Mucosa of stomach (tissue), 1 donor: ENCODE measurements around the gene PATJ.

Experiments
- H3K27me3 ChIP-seq: one replicate; pipeline ENCODE4 v1.7.0; 2013; ENCODE audit warnings: mild to moderate bottlenecking, low read length; ENCODE audit not compliant: control insufficient read depth, insufficient read depth
- H3K36me3 ChIP-seq: one replicate; pipeline ENCODE4 v1.7.0; 2013; ENCODE audit warnings: low read length; ENCODE audit not compliant: control insufficient read depth, insufficient read depth
- H3K4me1 ChIP-seq: one replicate; pipeline ENCODE4 v1.7.0; 2013; ENCODE audit warnings: mild to moderate bottlenecking, low read length; ENCODE audit not compliant: control insufficient read depth, insufficient read depth
- H3K4me3 ChIP-seq: one replicate; pipeline ENCODE4 v1.7.0; 2013; ENCODE audit warnings: low read length
- H3K9ac ChIP-seq: one replicate; pipeline ENCODE4 v1.7.0; 2013; ENCODE audit warnings: mild to moderate bottlenecking, low read length, moderate library complexity
- H3K9me3 ChIP-seq: one replicate; pipeline ENCODE4 v1.7.0; 2013; ENCODE audit warnings: mild to moderate bottlenecking, low read length, moderate library complexity; ENCODE audit not compliant: control insufficient read depth
- donor health status: Pancreatic carcinoma.

The PATJ gene

GRCh38 chr1:62113507-62113906, 371.2 kb downstream of the PATJ start:
- Histone ChIP-seq H3K4me1 (no peaks in the 10 kb centered on the region), H3K36me3 (no peaks in the 10 kb centered on the region), H3K9me3 (no peaks in the 10 kb centered on the region), H3K9ac (no peak overlapping the region), H3K4me3 (no peak overlapping the region), H3K27me3 (no peaks in the 10 kb centered on the region)

- H3K4me3 ChIP-seq = no peak overlapping the region
- H3K9me3 ChIP-seq = no peaks in the 10 kb centered on the region
- no peak overlapping the region for H3K9ac ChIP-seq
- H3K27me3 ChIP-seq = no peaks in the 10 kb centered on the region
- no peaks in the 10 kb centered on the region for H3K36me3 ChIP-seq
- H3K4me1 ChIP-seq = no peaks in the 10 kb centered on the region
These were observed 374.9 kb downstream of the PATJ start for GRCh38 chr1:62117018-62117750.

DNA sequence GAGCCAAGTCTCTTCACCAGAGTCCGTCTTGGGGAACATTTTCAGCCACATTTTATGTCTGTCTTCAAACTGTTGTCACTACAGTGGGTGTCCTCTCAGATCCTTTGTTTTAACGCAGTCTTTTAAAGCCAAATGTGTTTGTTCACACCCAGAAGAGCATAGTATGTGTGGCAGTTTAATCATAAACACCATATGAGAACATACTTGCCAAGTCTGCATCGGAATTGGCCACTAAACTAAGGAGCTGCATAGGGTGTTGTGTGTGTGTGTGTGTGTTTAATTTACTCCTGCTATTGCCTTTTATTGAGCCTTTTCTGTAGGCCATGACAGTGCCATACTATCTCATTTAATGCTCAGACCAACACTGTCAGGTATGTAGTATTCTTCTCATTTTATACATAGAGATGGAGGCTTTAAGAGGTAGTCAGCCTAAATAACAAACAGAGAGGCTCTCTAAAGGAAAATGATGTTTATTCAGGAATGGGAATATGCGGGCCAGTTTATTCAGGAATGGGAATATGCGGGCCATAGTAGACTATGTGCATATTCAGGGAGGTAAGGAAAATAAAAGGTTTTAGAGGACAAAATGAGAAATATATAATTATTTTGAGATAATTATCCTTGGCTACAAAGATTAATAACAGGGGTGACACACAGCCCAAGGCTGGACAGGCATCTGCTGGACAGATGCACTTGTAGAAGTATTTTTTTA, 384.5 kb downstream of the PATJ start:
- Histone ChIP-seq H3K27me3 (no peaks in the 10 kb centered on the region), H3K9me3 (no peaks in the 10 kb centered on the region), H3K9ac (no peak overlapping the region), H3K4me3 (no peak overlapping the region), H3K4me1 (no peaks in the 10 kb centered on the region), H3K36me3 (no peaks in the 10 kb centered on the region)

DNA sequence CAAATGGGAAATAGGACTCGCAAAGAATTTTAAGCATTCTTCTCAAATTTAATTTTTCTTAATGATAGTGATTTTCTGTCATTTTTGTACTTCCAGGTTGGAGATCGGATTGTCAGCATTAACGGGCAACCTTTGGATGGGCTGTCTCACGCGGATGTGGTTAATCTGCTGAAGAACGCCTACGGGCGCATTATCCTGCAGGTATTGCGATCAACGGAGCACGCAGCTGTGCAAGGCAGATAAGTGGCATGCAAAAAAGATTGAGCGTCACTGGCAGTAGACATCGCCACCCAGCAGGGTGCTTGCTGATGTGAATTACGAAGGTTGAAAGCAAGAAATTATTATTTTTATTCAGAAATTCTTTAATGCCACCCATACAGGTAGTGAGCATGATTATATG, 386.5 kb downstream of the PATJ start:
- Histone ChIP-seq H3K27me3 (no peaks in the 10 kb centered on the region), H3K9me3 (no peaks in the 10 kb centered on the region), H3K9ac (no peak overlapping the region), H3K4me3 (no peak overlapping the region), H3K4me1 (no peaks in the 10 kb centered on the region), H3K36me3 (no peaks in the 10 kb centered on the region)

DNA sequence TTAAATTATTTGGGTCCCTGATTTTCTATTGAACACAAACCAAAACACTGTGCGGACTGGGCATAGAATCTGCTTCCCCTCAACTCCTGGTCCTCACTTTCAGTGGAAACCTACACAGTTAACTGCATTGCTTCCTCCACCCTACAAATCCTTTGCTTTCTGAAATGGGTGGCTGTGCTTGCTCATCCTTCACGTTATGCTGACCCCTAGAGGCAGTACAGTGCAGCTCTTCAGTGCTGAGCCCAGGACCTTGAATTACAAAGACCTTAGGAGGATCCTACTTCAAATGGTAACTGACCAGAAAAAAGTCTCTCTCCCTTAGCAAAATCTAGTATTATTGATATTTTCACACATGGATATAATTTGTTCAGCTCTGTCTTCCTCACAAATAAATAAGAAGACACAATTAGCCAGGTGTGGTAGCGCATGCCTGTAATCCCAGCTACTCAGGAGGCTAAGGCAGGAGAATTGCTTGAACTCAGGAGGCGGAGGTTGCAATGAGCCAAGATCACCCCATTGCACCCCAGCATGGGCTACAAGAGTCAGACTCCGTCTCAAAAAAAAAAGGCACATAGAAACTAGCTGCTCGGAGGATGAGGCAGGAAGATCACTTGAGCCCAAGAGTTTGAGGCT, 388.9 kb downstream of the PATJ start:
- Histone ChIP-seq H3K4me1 (no peaks in the 10 kb centered on the region), H3K9ac (no peak overlapping the region), H3K9me3 (no peaks in the 10 kb centered on the region), H3K4me3 (no peak overlapping the region), H3K36me3 (no peaks in the 10 kb centered on the region), H3K27me3 (no peaks in the 10 kb centered on the region)

GRCh38 chr1:62138029-62138428, 395.7 kb downstream of the PATJ start:
- H3K36me3 ChIP-seq = no peaks in the 10 kb centered on the region
- H3K4me1 ChIP-seq = no peaks in the 10 kb centered on the region
- no peaks in the 10 kb centered on the region for H3K27me3 ChIP-seq
- H3K9me3 ChIP-seq = no peaks in the 10 kb centered on the region
- H3K9ac ChIP-seq = no peak overlapping the region
- H3K4me3 ChIP-seq = no peak overlapping the region

- Histone ChIP-seq H3K9ac (no peak overlapping the region), H3K27me3 (no peaks in the 10 kb centered on the region)
These were observed 397.1 kb downstream of the PATJ start for GRCh38 chr1:62139410-62139809.

GRCh38 chr1:62140666-62141065, 398.4 kb downstream of the PATJ start:
- Histone ChIP-seq H3K36me3 (no peaks in the 10 kb centered on the region), H3K4me3 (no peak overlapping the region), H3K9ac (no peak overlapping the region), H3K4me1 (no peaks in the 10 kb centered on the region), H3K27me3 (no peaks in the 10 kb centered on the region), H3K9me3 (no peaks in the 10 kb centered on the region)

More at GRCh38 chr1:62139410-62139809, 397.1 kb downstream of the PATJ start:
- H3K4me3 ChIP-seq = no peak overlapping the region
- H3K36me3 ChIP-seq = no peaks in the 10 kb centered on the region
- no peaks in the 10 kb centered on the region for H3K4me1 ChIP-seq
- H3K9me3 ChIP-seq = no peaks in the 10 kb centered on the region

DNA sequence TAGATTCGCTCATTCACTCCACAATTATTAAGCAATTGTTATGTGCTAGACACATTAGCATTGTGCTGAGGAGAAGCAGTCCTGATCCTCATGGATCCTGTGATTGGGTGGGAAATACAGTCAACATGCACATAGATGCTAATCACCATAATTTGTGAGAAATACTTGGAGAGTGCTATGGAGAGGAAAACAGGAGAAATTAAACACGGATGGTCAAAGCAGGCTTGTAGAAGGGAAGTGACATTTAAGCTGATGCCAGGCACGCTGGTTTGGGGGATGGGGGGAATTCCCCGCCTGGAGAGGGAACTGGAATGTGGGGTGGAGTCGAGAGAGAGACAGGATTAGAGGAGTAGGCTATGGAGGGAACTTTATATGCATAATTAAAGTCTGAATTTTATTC, 400.2 kb downstream of the PATJ start:
- H3K36me3 ChIP-seq = no peaks in the 10 kb centered on the region
- H3K9me3 ChIP-seq = no peaks in the 10 kb centered on the region
- H3K27me3 ChIP-seq = no peaks in the 10 kb centered on the region
- H3K4me3 ChIP-seq = no peak overlapping the region
- no peaks in the 10 kb centered on the region for H3K4me1 ChIP-seq
- no peak overlapping the region for H3K9ac ChIP-seq

DNA sequence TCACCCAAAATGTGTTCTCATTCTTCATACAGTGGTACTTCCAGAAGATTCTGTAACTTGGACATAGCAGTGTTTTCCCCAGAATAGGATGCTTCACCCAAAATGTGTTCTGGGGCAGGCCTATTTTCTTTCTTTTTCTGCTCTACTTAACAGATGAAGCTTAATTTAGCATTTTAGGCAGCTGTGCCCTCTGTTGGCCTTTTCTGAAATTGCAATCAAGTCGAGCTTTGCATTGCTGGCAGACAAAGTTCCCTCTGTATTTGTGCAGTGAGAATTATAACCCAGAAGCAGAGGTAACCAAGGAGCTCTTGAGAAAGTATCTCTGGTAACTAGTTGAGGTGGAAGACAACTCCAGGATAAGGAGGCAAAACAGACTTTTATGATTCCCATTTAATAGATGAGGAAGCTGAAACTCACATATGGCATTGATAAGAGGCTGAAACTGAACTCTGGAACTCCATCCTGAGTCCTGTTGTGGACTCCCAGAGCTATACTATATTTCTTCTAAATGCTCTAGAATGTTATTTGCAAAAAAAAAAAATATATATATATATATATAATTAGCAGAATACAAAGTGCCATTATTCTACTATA, 402.1 kb downstream of the PATJ start:
- H3K4me3 ChIP-seq = no peak overlapping the region
- H3K9me3 ChIP-seq = no peaks in the 10 kb centered on the region
- no peaks in the 10 kb centered on the region for H3K36me3 ChIP-seq
- H3K9ac ChIP-seq = no peak overlapping the region
- no peaks in the 10 kb centered on the region for H3K4me1 ChIP-seq
- no peaks in the 10 kb centered on the region for H3K27me3 ChIP-seq

DNA sequence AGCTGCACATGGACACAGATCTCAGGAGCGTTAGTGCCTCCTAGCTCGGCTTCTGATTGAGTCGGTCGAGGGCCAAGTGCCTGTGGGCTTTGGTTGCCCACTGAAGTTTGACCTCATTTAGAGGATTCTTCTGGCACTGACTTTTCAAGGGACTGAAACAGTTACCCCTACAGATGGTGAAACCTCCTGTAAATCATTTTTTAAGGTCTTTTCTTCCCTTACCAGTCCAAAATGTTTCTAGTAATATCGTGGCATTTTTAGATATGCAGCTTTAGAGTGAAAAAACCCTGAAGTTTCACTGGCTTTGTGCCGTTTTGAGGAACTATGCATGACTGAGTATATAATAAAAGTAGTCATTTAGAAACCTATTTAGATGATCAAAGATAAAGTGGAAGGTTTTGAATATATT, 417.7 kb downstream of the PATJ start:
- Histone ChIP-seq H3K27me3 (no peaks in the 10 kb centered on the region), H3K9me3 (no peaks in the 10 kb centered on the region), H3K9ac (no peak overlapping the region), H3K4me1 (no peaks in the 10 kb centered on the region), H3K4me3 (no peak overlapping the region), H3K36me3 (peaks cover 4% of the 10 kb centered on the region)

DNA sequence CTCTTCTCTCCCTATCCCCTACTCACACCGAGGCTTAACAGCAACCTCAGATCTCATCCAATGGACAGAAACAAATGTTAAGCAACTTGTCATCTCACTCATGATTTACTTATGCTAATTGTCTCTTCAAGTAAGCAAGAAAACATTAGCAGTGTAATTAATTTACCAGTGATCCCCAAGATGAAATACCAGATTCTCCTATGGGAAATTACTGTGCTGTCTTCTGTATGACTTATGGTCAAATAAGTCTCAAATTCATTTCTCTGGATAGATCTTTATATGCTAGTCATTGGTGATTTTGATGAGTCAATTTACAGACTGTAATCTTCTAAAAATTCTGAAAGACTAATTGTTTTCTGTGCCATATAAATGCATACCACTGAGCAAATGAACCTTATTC, 419.4 kb downstream of the PATJ start:
- Histone ChIP-seq H3K4me1 (no peaks in the 10 kb centered on the region), H3K9me3 (no peaks in the 10 kb centered on the region), H3K27me3 (no peaks in the 10 kb centered on the region), H3K36me3 (peaks cover 4% of the 10 kb centered on the region), H3K4me3 (no peak overlapping the region), H3K9ac (no peak overlapping the region)
